ENCODE results near the gene ZBED1.
A peak's percentile ranks its signal among the peaks of the same experiment; 100 is the strongest.
"Not testable (repeated sequence)": the region's sequence is repeated elsewhere in the genome, so short reads cannot be mapped to it uniquely, and the experiment has no call there.

ZBED1 gene

DNA sequence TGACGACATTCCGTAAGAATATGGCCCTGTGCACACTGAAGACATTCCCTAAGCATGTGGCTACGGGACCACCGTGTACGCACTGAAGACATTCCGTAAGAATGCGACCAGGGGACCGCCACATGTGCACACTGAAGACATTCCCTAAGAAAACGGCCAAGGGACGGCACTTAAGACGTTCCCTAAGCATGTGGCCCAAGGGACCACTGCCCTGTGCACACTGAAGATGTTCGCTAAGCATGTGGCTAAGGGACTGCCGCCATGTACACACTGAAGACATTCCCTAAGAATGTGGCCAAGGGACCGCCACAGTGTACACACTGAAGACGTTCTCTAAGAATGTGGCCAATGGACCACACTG, 21.4 kb downstream of the ZBED1 start:
- Histone ChIP-seq H3K27ac (no peak overlapping the region), H3K36me3 (no peaks in the 10 kb centered on the region), H3K9me3 (no peaks in the 10 kb centered on the region), H3K27me3 (no peaks in the 10 kb centered on the region), H3K4me1 (peaks cover 0 to 15% (median 7%) of the 10 kb centered on the region in 4 donors), H3K4me3 (no peak overlapping the region)
- DNase-seq = no peak
- TF ChIP-seq, protein P1, sequence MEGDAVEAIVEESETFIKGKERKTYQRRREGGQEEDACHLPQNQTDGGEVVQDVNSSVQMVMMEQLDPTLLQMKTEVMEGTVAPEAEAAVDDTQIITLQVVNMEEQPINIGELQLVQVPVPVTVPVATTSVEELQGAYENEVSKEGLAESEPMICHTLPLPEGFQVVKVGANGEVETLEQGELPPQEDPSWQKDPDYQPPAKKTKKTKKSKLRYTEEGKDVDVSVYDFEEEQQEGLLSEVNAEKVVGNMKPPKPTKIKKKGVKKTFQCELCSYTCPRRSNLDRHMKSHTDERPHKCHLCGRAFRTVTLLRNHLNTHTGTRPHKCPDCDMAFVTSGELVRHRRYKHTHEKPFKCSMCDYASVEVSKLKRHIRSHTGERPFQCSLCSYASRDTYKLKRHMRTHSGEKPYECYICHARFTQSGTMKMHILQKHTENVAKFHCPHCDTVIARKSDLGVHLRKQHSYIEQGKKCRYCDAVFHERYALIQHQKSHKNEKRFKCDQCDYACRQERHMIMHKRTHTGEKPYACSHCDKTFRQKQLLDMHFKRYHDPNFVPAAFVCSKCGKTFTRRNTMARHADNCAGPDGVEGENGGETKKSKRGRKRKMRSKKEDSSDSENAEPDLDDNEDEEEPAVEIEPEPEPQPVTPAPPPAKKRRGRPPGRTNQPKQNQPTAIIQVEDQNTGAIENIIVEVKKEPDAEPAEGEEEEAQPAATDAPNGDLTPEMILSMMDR (IDR thresholded peaks at IDR 0.05) = no peak
- intact Hi-C loops (cut with DNase I; ENCODE audit: low total_unique reads) = no loop called here

DNA sequence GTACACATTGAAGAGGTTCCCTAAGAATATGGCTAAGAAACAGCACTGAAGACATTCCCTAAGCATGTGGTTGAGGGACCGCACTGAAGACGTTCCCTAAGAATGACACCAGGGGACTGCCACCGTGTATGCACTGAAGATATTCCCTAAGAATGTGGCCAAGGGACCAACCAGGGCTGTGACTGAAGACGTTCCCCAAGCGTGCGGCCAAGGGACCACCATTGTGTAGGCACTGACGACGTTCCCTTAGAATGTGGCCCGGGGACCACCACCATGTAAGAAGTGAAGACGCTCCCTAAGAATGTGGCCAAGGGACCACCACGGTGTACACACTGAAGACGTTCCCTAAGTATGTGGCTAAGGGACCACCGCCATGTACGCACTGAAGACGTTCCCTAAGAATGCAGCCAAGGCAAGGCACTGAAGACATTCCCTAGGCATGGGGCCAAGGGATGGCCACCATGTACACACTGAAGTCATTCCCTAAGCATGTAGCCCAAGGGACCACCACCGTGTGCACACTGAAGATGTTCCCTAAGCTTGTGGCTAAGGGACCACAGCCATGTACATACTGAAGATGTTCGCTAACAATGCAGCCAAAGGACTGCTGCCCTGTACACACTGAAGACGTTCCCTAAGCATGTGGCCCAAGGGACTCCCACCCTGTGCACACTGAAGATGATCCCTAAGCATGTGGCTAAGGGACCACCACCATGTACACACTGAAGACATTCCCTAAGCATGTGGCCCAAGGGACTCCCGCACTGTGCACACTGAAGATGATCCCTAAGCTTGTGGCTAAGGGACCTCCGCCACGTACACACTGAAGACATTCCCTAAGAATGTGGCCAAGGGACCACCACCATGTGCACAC, 22.0 kb downstream of the ZBED1 start:
- Histone ChIP-seq H3K36me3 (no peaks in the 10 kb centered on the region), H3K27me3 (no peaks in the 10 kb centered on the region), H3K27ac (no peak overlapping the region), H3K4me3 (no peak overlapping the region), H3K9me3 (no peaks in the 10 kb centered on the region), H3K4me1 (peaks cover 0 to 9% (median 2%) of the 10 kb centered on the region in 4 donors)
- intact Hi-C loops (cut with DNase I; ENCODE audit: low total_unique reads) = no loop called here
- DNase-seq = no peak
- TF ChIP-seq, protein P1 (IDR thresholded peaks at IDR 0.05) = no peak

DNA sequence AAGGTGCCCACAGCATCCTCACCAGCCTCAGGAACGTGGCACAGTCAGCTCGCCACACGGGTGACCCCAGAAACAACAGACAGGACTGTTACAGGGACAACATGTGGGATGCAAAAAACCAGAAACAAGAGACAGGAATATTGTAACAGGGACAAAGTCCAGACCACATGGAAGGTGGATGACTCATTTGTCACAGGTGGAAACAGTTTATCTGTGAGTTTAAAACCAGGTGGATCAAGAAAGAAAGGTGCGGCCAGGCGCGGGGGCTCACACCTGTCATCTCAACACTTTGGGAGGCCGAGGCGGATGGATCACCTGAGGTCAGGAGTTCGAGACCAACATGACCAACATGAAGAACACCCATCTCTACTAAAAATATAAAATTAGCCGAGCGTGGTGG, 23.5 kb downstream of the ZBED1 start:
- intact Hi-C loops (cut with DNase I; ENCODE audit: low total_unique reads); H3K9me3 ChIP-seq; DNase-seq: not testable (repeated sequence)

DNA sequence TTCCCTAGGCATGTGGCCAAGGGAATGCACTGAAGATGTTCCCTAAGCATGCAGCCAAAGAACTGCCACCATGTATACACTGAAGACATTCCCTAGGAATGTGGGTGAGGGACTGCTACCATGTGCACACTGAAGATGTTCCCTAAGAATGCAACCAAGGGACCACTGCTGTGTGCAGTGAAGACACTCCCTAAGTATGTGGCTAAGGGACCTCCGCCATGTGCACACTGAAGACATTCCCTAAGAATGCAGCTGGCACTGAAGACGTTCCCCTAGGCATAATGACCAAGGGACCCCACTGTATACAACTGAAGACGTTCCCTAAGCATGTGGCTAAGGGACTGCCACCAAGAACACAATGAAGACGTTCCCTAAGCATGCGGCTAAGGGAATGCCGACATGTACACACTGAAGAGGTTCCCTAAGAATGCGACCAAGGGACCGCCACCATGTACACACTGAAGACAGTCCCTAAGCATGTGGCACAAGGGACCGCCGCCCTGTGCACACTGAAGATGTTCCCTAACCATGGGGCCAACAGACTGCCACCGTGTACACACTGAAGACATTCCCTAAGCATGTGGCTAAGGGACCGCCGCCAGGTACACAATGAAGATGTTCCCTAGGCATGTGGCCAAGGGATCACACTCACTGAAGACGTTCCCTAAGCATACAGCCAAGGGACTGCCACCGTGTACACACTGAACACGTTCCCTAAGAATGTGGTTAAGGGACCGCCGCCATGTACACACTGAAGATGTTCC, 25.6 kb downstream of the ZBED1 start:
- intact Hi-C loops (cut with DNase I; ENCODE audit: low total_unique reads) = no loop called here
- DNase-seq = no peak
- Histone ChIP-seq H3K4me1 (no peaks in the 10 kb centered on the region), H3K4me3 (no peak overlapping the region), H3K27me3 (no peaks in the 10 kb centered on the region), H3K36me3 (peaks cover 0 to under 1% (median 0%) of the 10 kb centered on the region in 3 donors), H3K9me3 (no peaks in the 10 kb centered on the region), H3K27ac (no peak overlapping the region)
- TF ChIP-seq, protein P1 (IDR thresholded peaks at IDR 0.05) = no peak

More for the DNA sequence above, 23.5 kb downstream of the ZBED1 start:
- not testable (repeated sequence) for H3K27ac ChIP-seq, H3K27me3 ChIP-seq, H3K36me3 ChIP-seq, H3K4me1 ChIP-seq, H3K4me3 ChIP-seq

DNA sequence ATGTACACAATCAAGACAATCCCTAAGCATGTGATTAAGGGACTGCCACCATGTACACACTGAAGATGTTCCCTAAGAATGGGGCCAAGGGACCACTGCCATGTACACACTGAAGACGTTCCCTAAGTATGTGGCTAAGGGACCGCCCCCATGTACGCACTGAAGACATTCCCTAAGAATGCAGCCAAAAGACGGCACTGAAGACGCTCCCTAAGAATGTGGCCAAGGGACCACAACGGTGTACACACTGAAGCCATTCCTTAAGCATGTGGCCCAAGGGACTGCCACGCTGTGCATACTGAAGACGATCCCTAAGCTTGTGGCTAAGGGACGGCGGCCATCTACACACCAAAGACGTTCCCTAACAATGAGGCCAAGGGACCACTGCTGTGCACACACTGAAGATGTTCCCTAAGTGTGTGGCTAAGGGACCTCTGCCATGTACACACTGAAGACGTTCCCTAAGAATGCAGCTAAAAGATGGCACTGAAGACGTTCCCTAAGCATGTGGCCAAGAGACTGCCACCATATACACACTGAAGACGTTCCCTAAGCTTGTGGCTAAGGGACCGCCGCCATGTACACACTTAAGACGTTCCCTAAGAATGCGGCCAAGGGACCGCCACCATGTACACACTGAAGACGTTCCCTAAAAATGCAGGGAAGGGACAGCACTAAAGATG, 26.4 kb downstream of the ZBED1 start:
- Histone ChIP-seq H3K4me3 (no peak overlapping the region), H3K27me3 (no peaks in the 10 kb centered on the region), H3K36me3 (peaks cover 0 to 4% (median 0%) of the 10 kb centered on the region in 3 donors), H3K9me3 (no peaks in the 10 kb centered on the region), H3K27ac (no peak overlapping the region), H3K4me1 (no peaks in the 10 kb centered on the region)
- intact Hi-C loops (cut with DNase I; ENCODE audit: low total_unique reads) = no loop called here
- TF ChIP-seq, protein P1 (IDR thresholded peaks at IDR 0.05) = no peak
- no peak for DNase-seq

DNA sequence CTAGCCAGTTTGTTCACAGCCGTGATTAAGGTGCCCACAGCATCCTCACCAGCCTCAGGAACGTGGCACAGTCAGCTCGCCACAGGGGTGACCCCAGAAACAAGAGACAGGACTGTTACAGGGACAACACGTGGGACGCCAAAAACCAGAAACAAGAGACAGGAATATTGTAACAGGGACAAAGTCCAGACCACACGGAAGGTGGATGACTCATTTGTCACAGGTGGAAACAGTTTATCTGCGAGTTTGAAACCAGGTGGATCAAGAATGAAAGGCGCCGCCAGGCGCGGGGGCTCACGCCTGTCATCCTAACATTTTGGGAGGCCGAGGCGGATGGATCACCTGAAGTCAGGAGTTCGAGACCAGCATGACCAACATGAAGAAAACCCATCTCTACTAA, 27.7 kb downstream of the ZBED1 start:
- H3K9me3 ChIP-seq; H3K36me3 ChIP-seq; H3K4me1 ChIP-seq; intact Hi-C loops (cut with DNase I; ENCODE audit: low total_unique reads); H3K4me3 ChIP-seq; H3K27ac ChIP-seq; H3K27me3 ChIP-seq: not testable (repeated sequence)
- peak in 1 of 2 donors; percentile 19 for DNase-seq

Measured in tibial artery (tissue), 4 donors.